HG03457 (cell line): ENCODE results near the gene ZNF436.
"Not testable (repeated sequence)": the region's sequence is repeated elsewhere in the genome, so short reads cannot be mapped to it uniquely, and the experiment has no call there.

ENCODE experiments used
- ATAC-seq: cut with Tn5 transposase; IDR thresholded peaks from one replicate; pipeline ENCODE4 v1.9.1; 2021; ENCODE audit warnings: moderate number of reproducible peaks; ENCODE audit not compliant: unreplicated experiment

The ZNF436 gene

GRCh38 chr1:23393706-23394105 lies 24.1 kb upstream of the ZNF436 start:
- no peak for ATAC-seq

- no peak for ATAC-seq
These were observed 22.7 kb upstream of the ZNF436 start for GRCh38 chr1:23392125-23392855.

GRCh38 chr1:23389837-23390321 lies 20.2 kb upstream of the ZNF436 start:
- ATAC-seq, result no peak

- ATAC-seq, result no peak
These were observed 17.9 kb upstream of the ZNF436 start for GRCh38 chr1:23387494-23387893.

- no peak for ATAC-seq
These were observed 15.5 kb upstream of the ZNF436 start for GRCh38 chr1:23385119-23385621.

GRCh38 chr1:23384312-23385058 lies 14.8 kb upstream of the ZNF436 start:
- no peak for ATAC-seq

- no peak for ATAC-seq
These were observed 14.1 kb upstream of the ZNF436 start for GRCh38 chr1:23383577-23384311.

- ATAC-seq, result no peak
These were observed 11.7 kb upstream of the ZNF436 start for GRCh38 chr1:23381233-23381885.

- ATAC-seq, result no peak
These were observed 11.1 kb upstream of the ZNF436 start for GRCh38 chr1:23380719-23381118.

- not testable (repeated sequence) for ATAC-seq
These were observed 10.6 kb upstream of the ZNF436 start for GRCh38 chr1:23380236-23380635.

GRCh38 chr1:23376890-23377811 lies 7.5 kb upstream of the ZNF436 start:
- no peak for ATAC-seq

- not testable (repeated sequence) for ATAC-seq
These were observed 4.6 kb upstream of the ZNF436 start for GRCh38 chr1:23374079-23374735.

- no peak for ATAC-seq
These were observed 2.6 kb upstream of the ZNF436 start for GRCh38 chr1:23371987-23372880.

GRCh38 chr1:23370709-23371584 lies 1.3 kb upstream of the ZNF436 start:
- no peak for ATAC-seq

GRCh38 chr1:23370330-23370708 lies 683 bp upstream of the ZNF436 start:
- no peak for ATAC-seq

GRCh38 chr1:23368562-23369334 lies 888 bp downstream of the ZNF436 start:
- ATAC-seq, result peak; percentile 45
